ENCODE results near the gene CHST11.
"Not testable (repeated sequence)": the region's sequence is repeated elsewhere in the genome, so short reads cannot be mapped to it uniquely, and the experiment has no call there.

The CHST11 gene

DNA sequence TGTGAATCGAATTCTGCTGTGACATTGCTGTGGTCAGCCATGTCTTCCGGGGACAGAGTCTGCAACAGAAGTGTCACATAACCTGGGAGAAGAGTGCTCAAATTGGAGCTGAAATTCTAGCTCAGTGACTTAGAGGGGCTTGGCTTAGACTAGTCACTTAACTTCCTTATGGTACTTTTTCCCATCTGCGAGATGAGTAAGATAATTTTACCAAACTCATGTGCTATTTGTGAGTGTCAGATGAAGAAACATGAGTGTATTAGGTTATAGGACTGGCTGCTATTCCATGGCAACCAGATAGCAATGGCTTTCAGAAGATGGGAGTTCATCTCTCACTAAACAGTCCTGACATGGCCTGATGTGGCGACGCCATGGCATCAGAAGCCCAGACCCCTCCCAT lies 104.1 kb downstream of the CHST11 start:
- H3K27ac Mint-ChIP-seq, result no peak overlapping the region
- no peak overlapping the region for H3K4me3 Mint-ChIP-seq
- no peak for DNase-seq (ENCODE audit: low spot score in 2 of 2)
- ATAC-seq (ENCODE audit: low read depth), result no peak
- no peaks in the 10 kb centered on the region for H3K27me3 Mint-ChIP-seq
- peaks cover 24% of the 10 kb centered on the region for H3K36me3 Mint-ChIP-seq
- peaks cover 5% of the 10 kb centered on the region for H3K9me3 Mint-ChIP-seq
- peaks cover 29% of the 10 kb centered on the region for H3K4me1 Mint-ChIP-seq

DNA sequence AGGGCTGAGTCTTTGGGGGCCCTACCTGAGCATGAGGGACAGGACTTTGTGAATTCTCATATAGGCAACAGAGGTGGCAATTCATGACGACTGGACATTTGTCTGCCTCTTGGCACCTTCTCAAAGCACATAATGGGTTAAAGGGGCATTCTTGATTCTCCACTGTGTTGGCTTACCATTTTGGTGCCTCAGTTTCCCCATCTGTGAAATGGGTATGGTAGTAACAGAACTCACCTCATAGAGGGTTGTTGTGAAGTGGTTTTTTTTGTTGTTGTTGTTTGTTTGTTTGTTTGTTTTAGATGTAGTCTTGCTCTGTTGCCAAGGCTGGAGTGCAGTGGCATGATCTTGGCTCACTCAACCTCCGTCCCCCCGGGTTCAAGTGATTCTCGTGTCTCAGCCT lies 106.0 kb downstream of the CHST11 start:
- H3K27me3 Mint-ChIP-seq, result no peaks in the 10 kb centered on the region
- H3K4me3 Mint-ChIP-seq, result no peak overlapping the region
- peaks cover 26% of the 10 kb centered on the region for H3K36me3 Mint-ChIP-seq
- H3K4me1 Mint-ChIP-seq, result peaks cover 29% of the 10 kb centered on the region
- H3K9me3 Mint-ChIP-seq, result peaks cover 7% of the 10 kb centered on the region
- DNase-seq (ENCODE audit: low spot score in 2 of 2), result no peak
- no peak overlapping the region for H3K27ac Mint-ChIP-seq
- no peak for ATAC-seq (ENCODE audit: low read depth)

GRCh38 chr12:104564662-104565061 lies 107.9 kb downstream of the CHST11 start:
- not testable (repeated sequence) for H3K9me3 Mint-ChIP-seq; H3K4me3 Mint-ChIP-seq; H3K27me3 Mint-ChIP-seq; DNase-seq (ENCODE audit: low spot score in 2 of 2); ATAC-seq (ENCODE audit: low read depth)
- peaks cover 25% of the 10 kb centered on the region for H3K36me3 Mint-ChIP-seq
- H3K27ac Mint-ChIP-seq, result peak overlapping the region; percentile 28
- H3K4me1 Mint-ChIP-seq, result peaks cover 40% of the 10 kb centered on the region

DNA sequence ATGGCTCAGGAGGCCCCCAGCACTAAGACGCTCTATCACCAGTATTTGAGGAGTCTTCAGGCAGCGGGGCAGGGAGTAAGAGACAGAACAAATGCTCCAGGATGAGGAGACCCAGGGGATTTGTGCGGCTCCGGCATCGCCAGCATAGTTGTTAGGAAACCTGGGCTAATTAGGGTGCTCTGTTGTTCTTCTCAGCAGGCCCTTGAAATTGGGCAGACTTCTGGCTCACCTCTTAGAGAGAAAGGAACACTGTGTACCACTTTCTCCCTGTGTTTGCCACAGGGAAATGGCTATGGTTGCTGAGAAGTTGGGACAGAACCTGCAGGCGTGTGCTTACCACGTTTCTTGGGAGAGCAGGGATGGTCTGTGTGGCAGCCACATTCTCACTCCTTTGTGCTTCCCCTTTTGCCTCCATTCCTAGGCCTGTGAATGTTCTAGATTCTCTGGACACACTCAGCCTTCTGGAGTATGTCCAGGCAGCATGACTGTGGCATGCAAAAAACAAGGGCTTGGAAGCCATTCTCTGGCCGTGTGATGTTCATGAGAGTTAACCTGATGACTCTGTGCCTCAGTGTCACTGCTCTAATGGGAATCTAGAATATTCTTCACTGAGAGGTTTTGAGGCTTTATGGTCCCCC lies 109.0 kb downstream of the CHST11 start:
- peak overlapping the region; percentile 39 for H3K27ac Mint-ChIP-seq
- DNase-seq (ENCODE audit: low spot score in 2 of 2), result no peak
- H3K36me3 Mint-ChIP-seq, result peaks cover 25% of the 10 kb centered on the region
- H3K4me3 Mint-ChIP-seq, result no peak overlapping the region
- no peak for ATAC-seq (ENCODE audit: low read depth)
- H3K27me3 Mint-ChIP-seq, result no peaks in the 10 kb centered on the region
- peaks cover 7% of the 10 kb centered on the region for H3K9me3 Mint-ChIP-seq
- H3K4me1 Mint-ChIP-seq, result peaks cover 39% of the 10 kb centered on the region

- H3K27me3 Mint-ChIP-seq, result no peaks in the 10 kb centered on the region
- H3K4me1 Mint-ChIP-seq, result peaks cover 36% of the 10 kb centered on the region
- peaks cover 25% of the 10 kb centered on the region for H3K36me3 Mint-ChIP-seq
- H3K27ac Mint-ChIP-seq, result peak overlapping the region; percentile 39
- H3K4me3 Mint-ChIP-seq, result no peak overlapping the region
- no peak for DNase-seq (ENCODE audit: low spot score in 2 of 2)
- no peak for ATAC-seq (ENCODE audit: low read depth)
- H3K9me3 Mint-ChIP-seq, result peaks cover 7% of the 10 kb centered on the region
Observed at GRCh38 chr12:104566244-104566993, 109.7 kb downstream of the CHST11 start.

GRCh38 chr12:104567832-104568486 lies 111.2 kb downstream of the CHST11 start:
- DNase-seq (ENCODE audit: low spot score in 2 of 2) (no peak), ATAC-seq (ENCODE audit: low read depth) (no peak)
- peaks cover 25% of the 10 kb centered on the region for H3K36me3 Mint-ChIP-seq
- peaks cover 42% of the 10 kb centered on the region for H3K4me1 Mint-ChIP-seq
- peak overlapping the region; percentile 95 for H3K27ac Mint-ChIP-seq
- H3K27me3 Mint-ChIP-seq, result no peaks in the 10 kb centered on the region
- H3K9me3 Mint-ChIP-seq, result peaks cover 7% of the 10 kb centered on the region
- no peak overlapping the region for H3K4me3 Mint-ChIP-seq

GRCh38 chr12:104568487-104568868 lies 111.7 kb downstream of the CHST11 start:
- H3K4me1 Mint-ChIP-seq, result peaks cover 41% of the 10 kb centered on the region
- peak overlapping the region; percentile 95 for H3K27ac Mint-ChIP-seq
- H3K36me3 Mint-ChIP-seq, result peaks cover 23% of the 10 kb centered on the region
- no peaks in the 10 kb centered on the region for H3K27me3 Mint-ChIP-seq
- H3K9me3 Mint-ChIP-seq, result peaks cover 6% of the 10 kb centered on the region
- H3K4me3 Mint-ChIP-seq, result no peak overlapping the region
- DNase-seq (ENCODE audit: low spot score in 2 of 2) (no peak), ATAC-seq (ENCODE audit: low read depth) (no peak)

GRCh38 chr12:104568935-104569334 lies 112.2 kb downstream of the CHST11 start:
- H3K27ac Mint-ChIP-seq, result peak overlapping the region; percentile 95
- DNase-seq (ENCODE audit: low spot score in 2 of 2), result no peak

DNA sequence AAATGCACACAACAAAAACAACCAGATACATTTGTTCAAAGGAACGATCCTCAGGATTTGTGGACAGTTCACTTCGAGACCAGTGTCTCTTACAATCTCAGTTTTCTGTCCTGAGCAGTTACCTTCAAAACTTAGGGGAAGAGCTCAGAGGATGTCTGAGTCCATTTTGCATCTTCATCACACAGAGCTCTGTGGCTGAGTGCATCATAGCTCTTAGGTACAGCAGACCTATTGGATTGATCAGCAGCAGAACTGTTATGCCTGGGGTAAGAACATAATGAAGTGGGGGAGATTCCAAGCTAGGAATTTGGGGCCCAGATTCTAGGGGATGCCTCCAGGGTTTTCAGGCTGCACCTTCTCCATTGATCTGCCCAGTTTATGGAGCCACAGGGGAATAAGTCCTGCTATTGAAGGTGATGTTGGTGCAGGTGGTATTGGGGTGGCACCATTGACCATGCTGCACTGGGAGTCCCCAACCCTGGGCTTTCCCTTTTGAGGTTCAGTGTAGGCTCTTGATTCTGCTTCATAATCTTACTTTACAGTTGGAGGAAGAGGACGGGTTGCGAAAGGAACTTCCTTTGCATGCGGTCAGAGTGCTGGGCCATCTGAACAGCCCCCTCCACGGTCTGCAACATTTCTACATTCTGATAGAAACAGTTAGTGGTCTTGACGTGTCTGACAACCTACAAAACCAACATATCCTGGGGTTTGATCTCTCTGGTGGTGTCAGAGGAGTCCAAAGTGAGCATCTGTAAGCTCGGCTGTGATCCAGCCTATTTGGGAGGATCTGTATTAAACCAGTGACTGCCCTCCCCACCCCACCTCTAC lies 112.8 kb downstream of the CHST11 start:
- peak overlapping the region; percentile 95 for H3K27ac Mint-ChIP-seq
- peak overlapping the region; percentile 71 for H3K4me3 Mint-ChIP-seq
- peaks cover 41% of the 10 kb centered on the region for H3K4me1 Mint-ChIP-seq
- peak; percentile 59 to 66 for DNase-seq (ENCODE audit: low spot score in 2 of 2)
- no peaks in the 10 kb centered on the region for H3K27me3 Mint-ChIP-seq
- peak; percentile 83 for ATAC-seq (ENCODE audit: low read depth)
- H3K36me3 Mint-ChIP-seq, result peaks cover 14% of the 10 kb centered on the region
- H3K9me3 Mint-ChIP-seq, result peaks cover 3% of the 10 kb centered on the region

More at GRCh38 chr12:104568935-104569334, 112.2 kb downstream of the CHST11 start:
- H3K27me3 Mint-ChIP-seq, result no peaks in the 10 kb centered on the region
- peaks cover 4% of the 10 kb centered on the region for H3K9me3 Mint-ChIP-seq
- H3K4me3 Mint-ChIP-seq, result no peak overlapping the region
- ATAC-seq (ENCODE audit: low read depth), result no peak
- H3K4me1 Mint-ChIP-seq, result peaks cover 41% of the 10 kb centered on the region
- peaks cover 19% of the 10 kb centered on the region for H3K36me3 Mint-ChIP-seq

GRCh38 chr12:104570174-104570907 lies 113.6 kb downstream of the CHST11 start:
- DNase-seq (ENCODE audit: low spot score in 2 of 2), result no peak
- H3K27ac Mint-ChIP-seq, result peak overlapping the region; percentile 95
- no peak for ATAC-seq (ENCODE audit: low read depth)
- peaks cover 2% of the 10 kb centered on the region for H3K9me3 Mint-ChIP-seq
- H3K36me3 Mint-ChIP-seq, result peaks cover 10% of the 10 kb centered on the region
- H3K4me1 Mint-ChIP-seq, result peaks cover 44% of the 10 kb centered on the region
- H3K27me3 Mint-ChIP-seq, result no peaks in the 10 kb centered on the region
- H3K4me3 Mint-ChIP-seq, result peak overlapping the region; percentile 71

DNA sequence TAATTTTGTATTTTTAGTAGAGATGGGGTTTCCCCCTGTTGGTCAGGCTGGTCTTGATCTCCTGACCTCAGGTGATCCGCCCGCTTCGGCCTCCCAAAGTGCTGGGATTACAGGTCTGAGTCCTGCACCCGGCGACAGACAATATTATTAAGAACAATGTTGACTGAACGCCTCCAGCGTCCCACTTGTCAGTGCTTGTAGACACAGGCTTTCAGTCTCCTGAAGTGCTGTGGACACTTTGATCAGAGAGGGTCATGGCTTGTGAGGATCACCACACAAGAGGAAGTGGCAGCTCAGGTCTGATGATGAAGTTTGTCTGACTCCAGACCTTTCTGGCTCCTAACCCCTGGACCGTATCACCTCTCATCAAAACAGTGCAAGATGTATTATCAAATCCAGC lies 114.6 kb downstream of the CHST11 start:
- DNase-seq (ENCODE audit: low spot score in 2 of 2) (peak; percentile 30 to 43), ATAC-seq (ENCODE audit: low read depth) (peak; percentile 54)
- Mint-ChIP-seq H3K4me1 (peaks cover 44% of the 10 kb centered on the region), H3K36me3 (peaks cover 7% of the 10 kb centered on the region), H3K27me3 (no peaks in the 10 kb centered on the region), H3K4me3 (peak overlapping the region; percentile 49), H3K9me3 (peaks cover 2% of the 10 kb centered on the region), H3K27ac (peak overlapping the region; percentile 80)

GRCh38 chr12:104574353-104574752 lies 117.6 kb downstream of the CHST11 start:
- H3K36me3 Mint-ChIP-seq; H3K27ac Mint-ChIP-seq; H3K4me3 Mint-ChIP-seq; ATAC-seq (ENCODE audit: low read depth); H3K27me3 Mint-ChIP-seq; DNase-seq (ENCODE audit: low spot score in 2 of 2); H3K9me3 Mint-ChIP-seq: not testable (repeated sequence)
- H3K4me1 Mint-ChIP-seq, result peaks cover 49% of the 10 kb centered on the region

- H3K4me1 Mint-ChIP-seq, result peaks cover 49% of the 10 kb centered on the region
- not testable (repeated sequence) for H3K4me3 Mint-ChIP-seq; H3K27ac Mint-ChIP-seq; H3K9me3 Mint-ChIP-seq; H3K27me3 Mint-ChIP-seq; H3K36me3 Mint-ChIP-seq; DNase-seq (ENCODE audit: low spot score in 2 of 2); ATAC-seq (ENCODE audit: low read depth)
Observed at GRCh38 chr12:104574758-104575157, 118.0 kb downstream of the CHST11 start.

Measured in memory B cell (primary cell).